HT1080 (cell line): Measurements from ENCODE around the gene PRELID1. TPM values are rescaled to one million over a fixed set of nuclear protein-coding genes. Genes with fewer than 3 reads are reported as not detected.
"Not testable (repeated sequence)": the region's sequence is repeated elsewhere in the genome, so short reads cannot be mapped to it uniquely, and the experiment has no call there.

Experiments
- DNase-seq: peaks from one replicate; pipeline ENCODE4 v3.0.0-alpha.2; 2015; ENCODE audit warnings: low read depth
- polyA plus RNA-seq, 2 experiments: library from polyadenylated mRNA; depleted of rRNA; stranded (reverse); fragments of >200 nt; gene quantifications; 2 replicates each; pipeline ENCODE4 v1.2.3, GENCODE V29; 2015
- total RNA-seq: library from RNA; depleted of rRNA; stranded (reverse); fragments of >200 nt; shearing (Covaris generic); gene quantifications from 2 replicates; pipeline ENCODE4 v1.2.3, GENCODE V29; 2014; rRNA removed

PRELID1 gene, protein sequence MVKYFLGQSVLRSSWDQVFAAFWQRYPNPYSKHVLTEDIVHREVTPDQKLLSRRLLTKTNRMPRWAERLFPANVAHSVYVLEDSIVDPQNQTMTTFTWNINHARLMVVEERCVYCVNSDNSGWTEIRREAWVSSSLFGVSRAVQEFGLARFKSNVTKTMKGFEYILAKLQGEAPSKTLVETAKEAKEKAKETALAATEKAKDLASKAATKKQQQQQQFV
- total RNA-seq, result 633 and 661 TPM in 2 replicates
- 371 and 479 TPM in 2 replicates for polyA plus RNA-seq (2015; cell fraction: cytosol; rRNA removed)
- 128 and 133 TPM in 2 replicates for polyA plus RNA-seq (2015; cell fraction: nucleus; rRNA removed)

DNA sequence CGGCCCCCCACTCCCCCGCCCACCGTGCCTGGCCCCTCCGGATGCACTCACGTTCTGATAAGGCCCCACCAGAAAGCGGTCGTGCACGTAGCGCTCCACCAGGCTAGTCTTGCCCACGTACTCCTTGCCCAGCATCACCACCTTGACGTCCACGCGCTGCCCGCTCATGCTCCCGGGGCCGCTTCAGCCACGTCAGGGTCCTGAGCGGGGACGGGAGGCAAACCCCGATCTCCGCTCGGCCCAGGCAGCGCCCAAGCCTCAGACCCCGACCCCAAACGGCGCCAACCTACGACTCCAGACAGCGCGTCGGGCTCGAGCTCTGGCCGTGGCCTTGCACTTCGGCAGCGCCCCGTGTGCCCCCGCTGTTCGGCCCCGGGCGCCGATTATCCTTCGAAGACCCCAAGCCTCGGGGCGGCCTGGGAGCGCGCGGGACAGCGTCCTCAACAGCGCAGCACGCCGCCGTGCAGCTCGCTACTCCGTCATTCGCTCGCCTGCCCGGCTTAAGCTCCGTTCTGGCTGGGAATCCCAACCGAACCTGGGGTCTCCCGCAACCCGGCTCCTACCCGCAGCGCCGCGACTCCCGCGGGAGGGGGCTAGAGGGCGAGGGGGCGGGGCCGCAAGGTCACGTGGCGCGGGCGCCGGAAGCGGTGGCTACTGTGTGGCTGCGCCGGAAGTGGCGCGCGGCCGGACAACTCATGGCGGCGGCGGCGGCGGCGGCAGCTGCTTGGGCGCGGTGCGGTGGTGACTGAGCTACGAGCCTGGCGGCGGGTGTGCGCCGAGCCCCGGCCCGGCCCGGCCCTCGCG, at the start of gene PRELID1, which contains the start of gene RAB24:
Gene PRELID1, plus strand, starts transcription at position 679 of the 804 bp plus-strand sequence. CDS start 187 bp downstream, outside the sequence.
Gene RAB24, minus strand, starts transcription at position 599 of the 804 bp plus-strand sequence. Its CDS starts 431 bp downstream, at position 168.
- DNase-seq, result peak; percentile 73

DNA sequence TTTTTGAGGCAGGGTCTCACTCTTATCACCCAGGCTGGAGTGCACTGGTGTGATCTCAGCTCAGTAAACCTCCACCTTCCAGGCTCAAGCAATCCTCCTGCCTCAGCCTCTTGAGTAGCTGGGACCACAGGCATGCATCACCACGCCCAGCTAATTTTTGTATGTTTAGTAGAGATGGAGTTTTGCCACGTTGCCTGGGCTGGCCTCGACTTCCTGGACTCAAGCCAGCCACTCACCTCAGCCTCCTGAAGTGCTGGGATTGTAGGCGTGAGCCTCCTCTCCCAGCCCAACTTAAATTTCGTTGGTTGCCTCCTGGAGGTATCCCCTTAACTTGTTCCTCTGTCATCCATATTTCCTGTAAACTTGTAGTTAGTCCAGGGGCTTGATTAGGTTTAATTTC, 47.3 kb upstream of the PRELID1 start:
- DNase-seq, result peak; percentile 42

DNA sequence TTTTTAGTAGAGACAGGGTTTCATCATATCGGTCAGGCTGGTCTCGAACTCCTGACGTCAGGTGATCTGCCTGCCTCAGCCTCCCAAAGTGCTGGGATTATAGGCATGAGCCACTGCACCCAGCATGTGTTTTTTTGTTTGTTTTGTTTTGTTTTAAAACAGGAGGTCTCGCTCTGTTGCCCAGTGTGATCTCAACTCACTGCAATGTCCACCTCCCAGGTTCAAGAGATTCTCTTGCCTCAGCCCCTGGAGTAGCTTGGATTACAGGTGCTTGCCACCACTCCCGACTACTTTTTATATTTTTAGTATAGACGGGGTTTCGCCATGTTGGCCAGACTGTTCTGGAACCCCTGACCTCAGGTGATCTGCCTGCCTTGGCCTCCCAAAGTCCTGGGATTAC, 44.9 kb upstream of the PRELID1 start:
- not testable (repeated sequence) for DNase-seq

DNA sequence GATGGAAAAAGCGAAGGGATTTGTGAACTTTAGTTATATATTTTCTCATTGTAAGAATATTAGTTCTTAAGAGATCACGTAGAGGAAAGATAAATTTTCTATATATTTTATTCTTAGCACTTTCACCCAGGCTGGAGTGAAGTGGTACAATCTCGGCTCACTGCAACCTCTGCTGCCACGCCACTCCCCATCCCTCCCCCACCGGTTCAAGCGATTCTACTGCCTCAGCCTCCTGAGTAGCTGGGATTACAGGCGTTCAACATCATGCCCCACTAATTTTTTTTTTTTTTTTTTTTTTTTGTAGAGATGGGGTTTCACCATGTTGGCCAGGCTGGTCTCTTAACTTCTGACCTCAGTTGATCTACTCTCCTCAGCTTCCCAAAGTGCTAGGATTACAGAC, 42.6 kb upstream of the PRELID1 start:
- DNase-seq, result no peak

DNA sequence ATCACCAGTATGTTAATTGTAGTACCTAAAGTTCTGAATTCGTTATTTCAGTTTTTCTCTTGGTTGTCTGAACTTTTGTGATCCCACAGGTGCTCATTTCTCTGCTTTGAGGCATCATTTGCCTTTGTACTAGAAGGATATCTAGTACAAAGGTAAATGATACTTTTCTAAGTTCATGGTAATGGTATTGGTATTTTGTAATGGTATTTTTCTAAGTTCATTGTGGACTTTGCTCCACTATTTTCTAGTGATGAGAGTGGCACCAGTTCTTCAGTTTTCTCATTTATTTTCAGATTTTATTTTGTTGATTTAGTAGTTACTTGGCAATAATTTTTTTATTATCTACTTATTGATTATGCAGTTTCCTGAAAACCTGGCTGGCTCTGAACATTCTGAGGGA, 42.1 kb upstream of the PRELID1 start:
- no peak for DNase-seq

DNA sequence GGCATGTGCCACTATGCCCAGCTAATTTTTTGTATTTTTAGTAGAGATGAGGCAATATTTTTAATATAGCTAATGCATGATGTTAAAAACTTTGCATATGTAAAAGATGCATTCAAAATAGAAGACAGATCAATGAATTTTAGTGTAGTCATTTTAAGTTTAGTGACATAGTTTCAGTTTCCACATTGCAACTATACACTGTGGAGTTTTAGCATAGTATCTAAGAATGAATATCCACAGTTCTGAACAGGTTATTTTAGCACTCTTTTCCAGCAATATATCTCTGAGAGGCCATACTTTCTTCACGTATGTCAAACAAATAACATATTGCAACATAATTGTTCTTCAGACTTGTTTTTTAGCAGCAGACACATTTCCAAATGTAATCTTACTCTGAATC, 39.4 kb upstream of the PRELID1 start:
- no peak for DNase-seq

DNA sequence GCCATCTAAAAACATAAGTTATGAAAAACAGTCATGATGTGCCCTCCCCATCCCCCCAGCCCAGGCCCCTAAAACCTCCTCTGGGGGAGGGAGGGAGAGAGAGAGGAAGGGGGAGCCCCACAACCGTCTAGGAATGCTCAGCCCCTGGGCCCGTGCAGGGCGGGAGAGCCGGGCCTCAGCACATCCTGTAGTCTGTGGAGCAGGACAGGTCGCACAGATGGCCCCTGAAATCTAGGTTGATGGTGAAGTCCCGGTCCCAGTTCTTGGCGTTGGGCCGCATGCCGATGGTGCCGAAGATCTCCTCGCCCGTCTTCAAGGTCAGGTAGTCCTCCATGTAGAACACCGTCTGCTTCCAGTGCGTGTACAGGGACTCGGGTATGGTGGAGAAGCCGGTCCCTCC, 38.2 kb upstream of the PRELID1 start:
- DNase-seq, result no peak

DNA sequence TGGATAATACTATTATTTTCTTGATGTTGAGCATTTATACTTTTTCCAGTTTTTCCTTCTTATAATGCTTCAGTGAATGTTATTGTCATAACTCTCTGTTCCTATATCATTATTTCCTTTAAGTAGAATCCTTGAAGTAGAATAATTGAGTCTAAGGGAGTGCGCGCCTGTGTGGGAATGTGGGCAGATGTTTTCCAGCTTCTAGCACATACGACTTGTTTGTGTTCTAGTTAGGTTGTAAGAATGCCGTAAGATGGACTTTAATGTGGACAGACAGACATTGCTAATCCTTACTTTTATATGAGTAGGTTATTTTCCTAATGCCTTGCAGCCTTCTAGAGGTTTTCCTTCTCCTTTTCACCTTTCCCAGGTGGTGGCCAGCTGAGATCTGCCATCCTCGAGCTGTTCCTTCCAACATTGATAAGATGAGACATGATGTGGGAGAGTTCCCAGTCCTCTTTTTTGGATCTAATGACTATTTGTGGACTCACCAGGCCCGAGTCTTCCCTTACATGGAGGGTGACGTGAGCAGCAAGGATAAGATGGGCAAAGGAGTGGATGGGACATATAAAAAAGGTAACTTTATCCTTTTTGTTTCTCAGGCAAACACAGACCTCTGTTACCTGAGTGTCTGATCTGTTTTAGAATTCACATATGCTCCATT, 34.2 kb upstream of the PRELID1 start:
- DNase-seq, result no peak

DNA sequence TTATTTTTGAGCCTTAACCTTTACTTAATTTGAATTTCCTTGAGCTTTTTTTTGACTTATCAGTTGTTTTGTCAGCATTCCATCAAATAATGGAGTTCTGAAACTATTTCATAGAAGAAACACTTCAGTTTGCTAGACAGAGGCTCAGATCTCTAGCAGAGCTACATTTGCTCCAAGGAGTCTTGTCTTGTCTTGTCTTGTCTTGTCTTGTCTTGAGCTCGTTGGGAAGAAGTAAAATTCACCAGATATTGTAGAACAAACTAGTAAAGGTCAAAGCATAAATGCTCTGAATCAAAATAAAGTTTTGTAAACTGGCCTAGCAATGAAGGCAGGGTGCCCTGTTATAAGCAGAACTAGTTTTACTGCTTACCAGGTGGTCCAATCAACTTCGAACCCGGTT, 33.6 kb upstream of the PRELID1 start:
- DNase-seq, result no peak

DNA sequence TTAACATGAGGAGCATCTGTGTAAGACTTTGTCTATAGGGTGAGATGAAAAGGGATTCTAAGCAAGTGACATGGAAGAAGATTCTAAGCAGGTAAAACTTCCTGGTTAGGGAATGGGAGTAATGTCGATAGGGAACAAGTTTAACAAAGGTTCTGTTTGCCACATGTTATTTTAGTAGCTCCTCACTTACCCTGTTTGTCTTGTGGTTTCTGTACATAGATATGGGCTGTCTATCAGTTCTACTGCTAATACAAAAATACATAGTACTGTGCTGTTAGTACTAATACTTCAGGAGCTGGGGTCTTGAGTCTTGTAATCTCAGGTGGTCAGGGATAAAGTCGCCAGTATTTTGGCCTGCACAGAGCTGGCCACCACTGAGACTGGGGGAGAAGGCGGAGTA, 32.9 kb upstream of the PRELID1 start:
- no peak for DNase-seq

DNA sequence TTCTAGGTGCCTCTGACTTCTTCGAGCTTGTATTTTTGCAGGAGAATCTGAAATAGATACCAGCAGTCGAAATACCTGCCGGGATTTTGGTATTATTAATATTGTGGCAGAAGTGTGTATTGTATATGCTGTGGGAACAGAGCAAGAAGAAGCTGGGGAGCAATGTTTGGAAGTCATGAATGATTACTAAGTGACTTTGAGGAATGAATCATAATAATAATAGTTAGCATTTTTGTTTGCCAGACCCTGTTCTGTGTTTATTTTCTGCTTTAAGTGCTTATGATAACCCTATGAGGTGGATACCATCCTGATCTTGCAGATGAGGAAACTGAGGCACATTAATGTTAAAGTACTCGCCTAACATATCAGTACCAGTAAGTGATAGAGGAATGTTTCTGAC, 32.5 kb upstream of the PRELID1 start:
- DNase-seq, result no peak

DNA sequence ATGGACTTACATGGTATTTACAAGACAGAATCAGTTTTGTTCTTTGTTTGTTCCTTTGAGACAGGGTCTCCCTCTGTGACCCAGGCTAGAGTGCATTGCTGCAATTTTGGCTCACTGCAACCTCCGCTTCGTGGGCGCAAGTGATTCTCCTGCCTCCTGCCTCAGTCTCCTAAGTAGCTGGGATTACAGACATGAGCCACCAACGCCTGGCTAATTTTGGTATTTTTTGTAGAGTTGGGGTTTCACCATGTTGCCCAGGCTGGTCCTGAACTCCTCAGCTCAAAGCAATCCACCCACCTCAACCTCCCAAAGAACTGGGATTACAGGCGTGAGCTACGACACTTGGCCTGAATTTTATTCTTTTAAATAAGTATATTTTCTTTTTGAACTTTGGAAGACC, 27.7 kb upstream of the PRELID1 start:
- DNase-seq, result no peak

DNA sequence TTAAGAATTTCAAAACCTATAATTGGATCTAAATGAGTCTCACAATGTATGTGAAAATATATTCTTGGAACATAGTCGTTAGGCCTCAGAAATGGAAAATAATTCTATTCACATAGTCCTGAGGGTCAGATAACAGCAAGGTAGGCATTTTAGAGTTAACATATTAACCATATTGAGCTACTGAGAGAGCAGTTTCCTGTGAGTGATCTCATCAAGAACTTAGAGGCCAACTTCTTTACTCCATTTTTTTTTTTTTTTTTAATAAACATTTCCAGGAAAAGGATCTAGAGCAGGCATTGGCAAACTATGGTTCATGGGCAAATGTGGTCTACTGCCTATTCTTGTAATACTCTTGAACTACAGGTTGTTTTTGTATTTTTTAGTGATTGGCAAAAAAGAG, 26.7 kb upstream of the PRELID1 start:
- no peak for DNase-seq

DNA sequence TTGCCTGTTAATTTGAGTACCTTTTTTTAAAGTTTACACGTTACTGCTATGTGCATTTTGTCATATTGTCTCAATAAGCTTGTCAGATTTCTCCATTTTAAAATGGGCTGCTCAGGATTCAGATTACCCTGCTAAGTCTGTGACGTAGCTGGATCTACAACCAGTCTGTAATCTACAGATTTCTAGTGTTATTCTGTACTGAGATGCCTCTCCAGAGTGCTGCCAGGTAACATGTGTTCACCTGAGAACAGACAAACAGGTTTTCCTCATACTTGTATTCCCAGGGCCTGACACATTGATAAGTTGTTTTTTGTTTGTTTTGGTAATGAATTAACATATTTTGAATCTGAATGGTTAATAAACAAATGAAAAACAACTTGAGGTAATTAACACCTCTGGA, 15.4 kb upstream of the PRELID1 start:
- no peak for DNase-seq

DNA sequence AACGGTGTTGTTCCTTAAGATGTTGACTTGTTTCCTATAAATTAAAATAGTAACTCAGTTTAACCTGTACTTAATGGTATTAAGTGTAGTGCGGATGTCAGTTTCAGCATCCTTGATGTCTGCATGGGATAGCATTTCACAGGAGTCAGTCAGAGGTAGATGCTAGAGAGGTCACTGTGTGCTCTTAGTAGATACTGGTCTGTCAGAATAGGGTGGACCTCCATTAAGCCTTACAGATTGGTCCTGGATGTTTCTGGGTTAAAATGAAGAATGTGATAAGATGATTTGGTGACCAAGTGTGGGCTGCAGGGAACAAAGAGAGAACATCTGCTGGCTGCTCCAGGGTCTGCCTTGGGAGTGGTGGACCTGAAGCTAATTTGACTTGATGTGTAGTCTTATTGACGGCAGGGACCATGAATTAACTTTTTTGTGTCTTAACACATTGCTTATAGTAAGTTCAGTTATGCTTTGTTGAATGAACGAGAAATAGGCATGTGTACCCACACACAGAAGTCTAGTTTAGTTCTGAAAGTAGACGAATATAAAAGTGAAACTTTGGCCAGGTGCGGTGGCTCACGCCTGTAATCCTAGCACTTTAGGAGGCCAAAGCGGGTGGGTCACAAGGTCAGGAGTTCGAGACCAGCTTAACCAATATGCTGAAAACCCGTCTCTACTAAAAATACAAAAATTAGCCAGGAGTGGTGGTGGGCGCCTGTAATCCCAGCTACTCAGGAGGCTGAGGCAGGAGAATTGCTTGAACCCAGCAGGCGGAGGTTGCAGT, 12.6 kb upstream of the PRELID1 start:
- no peak for DNase-seq

DNA sequence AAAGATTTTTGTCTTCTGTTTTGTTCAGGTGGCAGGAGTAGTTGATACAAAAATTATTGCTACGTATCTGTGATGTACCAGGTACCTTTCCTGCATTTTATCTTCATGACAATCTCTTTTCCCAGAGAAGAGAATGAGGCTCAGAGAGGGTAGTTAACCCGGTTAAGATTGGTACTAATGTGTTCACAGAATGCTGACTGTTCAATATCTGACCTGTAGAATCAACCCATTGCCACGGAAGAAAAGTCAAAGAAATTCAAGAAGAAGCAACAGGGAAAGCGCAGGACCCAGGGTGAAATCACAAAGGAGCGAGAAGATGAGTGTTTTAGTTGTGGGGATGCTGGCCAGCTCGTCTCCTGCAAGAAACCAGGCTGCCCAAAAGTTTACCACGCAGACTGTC, 11.9 kb upstream of the PRELID1 start:
- no peak for DNase-seq

DNA sequence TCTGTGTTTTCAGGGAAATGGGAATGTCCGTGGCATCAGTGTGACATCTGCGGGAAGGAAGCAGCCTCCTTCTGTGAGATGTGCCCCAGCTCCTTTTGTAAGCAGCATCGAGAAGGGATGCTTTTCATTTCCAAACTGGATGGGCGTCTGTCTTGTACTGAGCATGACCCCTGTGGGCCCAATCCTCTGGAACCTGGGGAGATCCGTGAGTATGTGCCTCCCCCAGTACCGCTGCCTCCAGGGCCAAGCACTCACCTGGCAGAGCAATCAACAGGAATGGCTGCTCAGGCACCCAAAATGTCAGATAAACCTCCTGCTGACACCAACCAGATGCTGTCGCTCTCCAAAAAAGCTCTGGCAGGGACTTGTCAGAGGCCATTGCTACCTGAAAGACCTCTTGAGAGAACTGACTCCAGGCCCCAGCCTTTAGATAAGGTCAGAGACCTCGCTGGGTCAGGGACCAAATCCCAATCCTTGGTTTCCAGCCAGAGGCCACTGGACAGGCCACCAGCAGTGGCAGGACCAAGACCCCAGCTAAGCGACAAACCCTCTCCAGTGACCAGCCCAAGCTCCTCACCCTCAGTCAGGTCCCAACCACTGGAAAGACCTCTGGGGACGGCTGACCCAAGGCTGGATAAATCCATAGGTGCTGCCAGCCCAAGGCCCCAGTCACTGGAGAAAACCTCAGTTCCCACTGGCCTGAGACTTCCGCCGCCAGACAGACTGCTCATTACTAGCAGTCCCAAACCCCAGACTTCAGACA, 9.6 kb upstream of the PRELID1 start:
- DNase-seq, result no peak

DNA sequence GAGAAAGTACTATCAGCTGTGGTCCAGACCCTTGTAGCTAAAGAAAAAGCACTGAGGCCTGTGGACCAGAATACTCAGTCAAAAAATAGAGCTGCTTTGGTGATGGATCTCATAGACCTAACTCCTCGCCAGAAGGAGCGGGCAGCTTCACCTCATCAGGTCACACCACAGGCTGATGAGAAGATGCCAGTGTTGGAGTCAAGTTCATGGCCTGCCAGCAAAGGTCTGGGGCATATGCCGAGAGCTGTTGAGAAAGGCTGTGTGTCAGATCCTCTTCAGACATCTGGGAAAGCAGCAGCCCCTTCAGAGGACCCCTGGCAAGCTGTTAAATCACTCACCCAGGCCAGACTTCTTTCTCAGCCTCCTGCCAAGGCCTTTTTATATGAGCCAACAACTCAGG, 9.0 kb upstream of the PRELID1 start:
- no peak for DNase-seq

DNA sequence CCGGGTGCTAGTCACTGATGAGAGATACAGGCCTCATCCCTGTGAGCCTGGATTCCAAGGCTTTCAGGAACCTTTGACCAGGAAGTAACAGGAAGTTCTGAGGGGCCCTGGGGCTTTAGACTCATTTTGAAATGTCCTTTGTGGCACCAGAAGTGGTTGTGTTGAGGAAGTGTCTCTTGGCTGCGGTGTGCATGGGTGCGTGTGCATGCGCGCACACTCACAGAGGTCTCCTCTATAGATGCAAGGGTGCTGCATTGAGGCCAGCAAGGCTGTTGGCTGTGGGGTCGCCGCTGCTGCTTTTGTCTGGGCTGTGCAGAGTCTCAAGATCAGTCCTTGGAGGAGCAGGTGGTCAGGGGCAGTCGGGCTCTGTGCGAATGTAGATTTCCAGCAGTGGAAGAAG, 7.7 kb upstream of the PRELID1 start:
- DNase-seq, result no peak

DNA sequence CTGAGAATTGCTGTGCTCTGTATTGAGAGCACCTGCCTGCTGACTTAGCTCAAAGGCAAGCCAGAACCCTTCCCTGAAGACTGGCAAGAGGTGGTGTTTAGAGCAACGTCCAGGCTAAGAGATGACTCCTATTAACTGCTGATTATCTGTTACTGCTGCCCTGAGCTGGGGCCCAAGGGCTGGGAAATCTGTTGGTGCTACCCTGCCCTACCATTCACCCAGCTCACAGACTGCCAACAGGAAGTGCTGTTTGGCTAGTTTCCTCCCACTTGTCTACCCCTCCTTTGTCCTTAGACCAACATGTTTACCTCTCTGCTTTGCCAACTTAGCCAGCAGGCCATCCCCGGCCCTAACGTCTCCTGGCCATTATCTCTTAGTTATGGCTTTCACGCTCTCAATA, 7.0 kb upstream of the PRELID1 start:
- no peak for DNase-seq

DNA sequence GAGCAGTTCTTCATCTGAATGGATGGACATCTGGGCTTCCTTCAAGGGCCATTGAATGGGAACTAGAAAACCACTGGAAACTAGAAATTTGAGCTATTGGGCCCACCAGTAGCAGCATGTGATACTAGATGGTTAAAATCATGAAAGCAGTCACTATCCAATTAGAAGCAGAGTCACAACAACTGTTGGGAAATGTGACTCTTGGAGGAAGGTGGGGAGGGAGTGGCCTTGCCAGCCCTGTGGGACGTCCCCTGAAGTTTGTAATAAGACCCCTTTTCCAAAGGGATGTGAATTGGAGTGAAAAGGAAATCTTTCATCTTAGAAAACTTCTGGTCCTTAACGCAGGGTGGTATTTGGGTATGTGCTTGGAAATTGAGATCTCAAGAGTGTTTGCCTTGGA, 5.7 kb upstream of the PRELID1 start:
- no peak for DNase-seq
